Liver (tissue), 9 donors: ENCODE measurements around the gene CACYBP. TPM values are rescaled to one million over a fixed set of nuclear protein-coding genes. Genes with fewer than 3 reads are reported as not detected.

Source experiments
- DNase-seq: peaks from one replicate; pipeline ENCODE4 v3.0.0-alpha.2; 2017; ENCODE audit warnings: low spot score
- H3K27ac ChIP-seq, 2 donors: one replicate each; pipeline ENCODE4 v1.7.0; 2013; ENCODE audit warnings: inconsistent platforms in 2 of 2, low read length in 2 of 2, control low read depth in 1 of 2, low read depth in 1 of 2, mild to moderate bottlenecking in 1 of 2
- H3K27me3 ChIP-seq, 4 donors: one replicate each; pipeline versions ENCODE4 v1.6.1 to v1.7.0; 2013; ENCODE audit warnings: low read length in 3 of 4, inconsistent platforms in 1 of 4, mild to moderate bottlenecking in 1 of 4, moderate library complexity in 1 of 4; ENCODE audit not compliant: control insufficient read depth in 4 of 4, insufficient read depth in 4 of 4
- H3K36me3 ChIP-seq, 4 donors: one replicate each; pipeline versions ENCODE4 v1.6.1 to v1.7.0; 2013; ENCODE audit warnings: low read length in 3 of 4, mild to moderate bottlenecking in 3 of 4, low read depth in 1 of 4, moderate library complexity in 1 of 4; ENCODE audit not compliant: control insufficient read depth in 4 of 4, insufficient read depth in 3 of 4
- H3K4me1 ChIP-seq, 4 donors: one replicate each; pipeline versions ENCODE4 v1.6.1 to v1.7.0; 2013; ENCODE audit warnings: low read length in 3 of 4, mild to moderate bottlenecking in 3 of 4, moderate library complexity in 1 of 4; ENCODE audit not compliant: control insufficient read depth in 4 of 4, insufficient read depth in 4 of 4
- H3K4me3 ChIP-seq, 3 donors: one replicate each; pipeline versions ENCODE4 v1.6.1 to v1.7.0; 2013; ENCODE audit warnings: low read length in 3 of 3, control low read depth in 1 of 3, low read depth in 1 of 3, mild to moderate bottlenecking in 1 of 3
- H3K9ac ChIP-seq, 2 donors: one replicate each; pipeline ENCODE4 v1.7.0; 2013; ENCODE audit warnings: low read length in 2 of 2, mild to moderate bottlenecking in 2 of 2, moderate library complexity in 2 of 2, control low read depth in 1 of 2, low read depth in 1 of 2
- H3K9me3 ChIP-seq, 4 donors: one replicate each; pipeline versions ENCODE4 v1.6.1 to v1.7.0; 2013; ENCODE audit warnings: low read length in 3 of 4; ENCODE audit not compliant: control insufficient read depth in 4 of 4
- ATF3 ChIP-seq: IDR thresholded peaks from 2 replicates; pipeline ENCODE4 v1.6.1; 2016; ENCODE audit warnings: antibody characterized with exemption
- CTCF ChIP-seq: fragments of 150-350 bp; IDR thresholded peaks from 2 replicates; pipeline ENCODE4 v1.5.1; 2017; ENCODE audit warnings: improper control_type of control experiment, low read depth, low read length; ENCODE audit not compliant: missing input control
- EGR1 ChIP-seq, 2 donors: IDR thresholded peaks; 2 replicates each; pipeline ENCODE4 v1.6.1; 2016 to 2018; ENCODE audit warnings: antibody characterized with exemption in 2 of 2, low read depth in 2 of 2
- FOXA1 ChIP-seq: IDR thresholded peaks from 2 replicates; pipeline ENCODE4 v1.6.1; 2016; ENCODE audit warnings: antibody characterized with exemption
- FOXA2 ChIP-seq: IDR thresholded peaks from 2 replicates; pipeline ENCODE4 v1.6.1; 2016; ENCODE audit warnings: antibody characterized with exemption
- GABPA ChIP-seq, 2 donors: IDR thresholded peaks in 1 of 2; conservative IDR thresholded peaks in 1 of 2; 2 replicates each; pipeline ENCODE4 v1.6.1; 2016; ENCODE audit warnings: antibody characterized with exemption in 2 of 2, mild to moderate bottlenecking in 1 of 2, moderate library complexity in 1 of 2
- HNF4A ChIP-seq, 2 donors: conservative IDR thresholded peaks; 2 replicates each; pipeline ENCODE4 v1.6.1; 2016; ENCODE audit warnings: antibody characterized with exemption in 2 of 2, mild to moderate bottlenecking in 2 of 2
- HNF4G ChIP-seq: IDR thresholded peaks from 2 replicates; pipeline ENCODE4 v1.6.1; 2016; ENCODE audit warnings: antibody characterized with exemption
- JUND ChIP-seq, 2 donors: IDR thresholded peaks; 2 replicates each; pipeline ENCODE4 v1.6.1; 2016; ENCODE audit warnings: antibody characterized with exemption in 2 of 2
- MAX ChIP-seq: IDR thresholded peaks from 2 replicates; pipeline ENCODE4 v1.6.1; 2016; ENCODE audit warnings: antibody characterized with exemption
- NR2F2 ChIP-seq: IDR thresholded peaks from 2 replicates; pipeline ENCODE4 v1.6.1; 2016; ENCODE audit warnings: antibody characterized with exemption
- RAD21 ChIP-seq, 2 donors: IDR thresholded peaks; 2 replicates each; pipeline ENCODE4 v1.6.1; 2016; ENCODE audit warnings: antibody characterized with exemption in 2 of 2, mild to moderate bottlenecking in 2 of 2
- REST ChIP-seq: IDR thresholded peaks from 2 replicates; pipeline ENCODE4 v1.6.1; 2016; ENCODE audit warnings: antibody characterized with exemption, mild to moderate bottlenecking
- RXRA ChIP-seq, 2 donors: IDR thresholded peaks; 2 replicates each; pipeline ENCODE4 v1.6.1; 2017 to 2018; ENCODE audit warnings: antibody characterized with exemption in 2 of 2, mild to moderate bottlenecking in 1 of 2
- SP1 ChIP-seq: IDR thresholded peaks from 2 replicates; pipeline ENCODE4 v1.6.1; 2018; ENCODE audit warnings: antibody characterized with exemption, mild to moderate bottlenecking
- TAF1 ChIP-seq: conservative IDR thresholded peaks from 2 replicates; pipeline ENCODE4 v1.6.1; 2016; ENCODE audit warnings: antibody characterized with exemption, mild to moderate bottlenecking
- YY1 ChIP-seq: IDR thresholded peaks from 2 replicates; pipeline ENCODE4 v1.6.1; 2016; ENCODE audit warnings: antibody characterized with exemption, mild to moderate bottlenecking
- ZBTB33 ChIP-seq: IDR thresholded peaks from 2 replicates; pipeline ENCODE4 v1.6.1; 2016; ENCODE audit warnings: antibody characterized with exemption
- WGBS: extraction: QIAGEN DNeasy Blood & Tissue Kit; methylation state at CpG from one replicate; pipeline ENCODE4 v1.1.7; 2013; 5-methylcytosine and 5-hydroxymethylcytosine counted together
- polyA plus RNA-seq, 2 donors: library from polyadenylated mRNA; stranded (reverse) in 1 of 2; unstranded in 1 of 2; fragments of 200-250 nt in 1 of 2; fragments of >200 nt in 1 of 2; fragmentation: Nextera tagmentation in 1 of 2; extraction: Ambion mirVana in 1 of 2; gene quantifications; one replicate each; pipeline versions ENCODE4 v1.2.1 to v1.2.3, GENCODE V29; 2013 to 2015
- total RNA-seq, 2 donors: library from RNA; depleted of rRNA; stranded (reverse); fragments of >200 nt; gene quantifications; one replicate each; pipeline ENCODE4 v1.2.3, GENCODE V29; 2014
- donor health status: healthy.
- donor health status: healthy.
- donor health status: healthy.
- donor health status: healthy.
- donor health status: healthy.

The CACYBP gene
- total and polyA plus RNA-seq, 4 donors: 26.4 to 81.2 (median 36.6) TPM

GRCh38 chr1:175015243-175015642 is 15.5 kb downstream of the CACYBP start:
- Histone ChIP-seq H3K27ac (no peak overlapping the region), H3K27me3 (no peaks in the 10 kb centered on the region), H3K9me3 (no peaks in the 10 kb centered on the region), H3K9ac (no peak overlapping the region), H3K36me3 (peaks cover 11 to 69% (median 55%) of the 10 kb centered on the region in 4 donors), H3K4me3 (no peak overlapping the region), H3K4me1 (no peaks in the 10 kb centered on the region)
- DNase-seq: no peak
- 85% methylated on average over 4 of the region's 4 CpGs for WGBS
- no peak for TF ChIP-seq HNF4G
- TF ChIP-seq EGR1 (IDR thresholded peaks at IDR 0.05; ENCODE audit: low read depth in 2 of 2): no peak
- no peak for TF ChIP-seq MAX
- TF ChIP-seq FOXA1: no peak
- TF ChIP-seq REST: no peak
- no peak for TF ChIP-seq CTCF
- TF ChIP-seq NR2F2: no peak
- no peak for TF ChIP-seq YY1
- no peak for TF ChIP-seq RAD21 (IDR thresholded peaks at IDR 0.05)
- no peak for TF ChIP-seq SP1
- TF ChIP-seq GABPA (IDR thresholded peaks at IDR 0.05 in 1 of 2, conservative IDR thresholded peaks at IDR 0.05 in 1 of 2): no peak
- TF ChIP-seq ATF3: no peak
- no peak for TF ChIP-seq HNF4A (conservative IDR thresholded peaks at IDR 0.05)
- no peak for TF ChIP-seq TAF1
- TF ChIP-seq JUND (IDR thresholded peaks at IDR 0.05): no peak
- no peak for TF ChIP-seq ZBTB33
- no peak for TF ChIP-seq RXRA (IDR thresholded peaks at IDR 0.05)
- TF ChIP-seq FOXA2: no peak
